Left ventricle myocardium inferior (tissue), 1 donor: ENCODE measurements around the gene CAV1. TPM values are rescaled to one million over a fixed set of nuclear protein-coding genes. Genes with fewer than 3 reads are reported as not detected.
A peak's percentile ranks its signal among the peaks of the same experiment; 100 is the strongest.

Experiments used
- DNase-seq: peaks from one replicate; pipeline ENCODE4 v3.0.0-alpha.2; 2020
- H3K27ac ChIP-seq: fragments of 200-600 bp; replicated peaks from 2 replicates; pipeline ENCODE4 v1.8.0; 2021
- H3K27me3 ChIP-seq: fragments of 200-600 bp; 2 replicates; pipeline ENCODE4 v1.8.0; 2021; ENCODE audit warnings: low read depth
- H3K36me3 ChIP-seq: fragments of 200-600 bp; 2 replicates; pipeline ENCODE4 v1.8.0; 2021
- H3K4me1 ChIP-seq: fragments of 200-600 bp; 2 replicates; pipeline ENCODE4 v1.8.0; 2021
- H3K4me3 ChIP-seq: fragments of 200-600 bp; 2 replicates; pipeline ENCODE4 v1.8.0; 2021; ENCODE audit warnings: mild to moderate bottlenecking, moderate library complexity
- H3K9me3 ChIP-seq: fragments of 200-600 bp; replicated peaks from 2 replicates; pipeline ENCODE4 v1.8.0; 2021
- intact Hi-C: fragments of 100-400 bp; cut with micrococcal nuclease; formaldehyde crosslinking; loops from one replicate; pipeline ENCODE4 v1.11.0; 2022
- total RNA-seq: library from RNA; stranded (reverse); fragmentation: NEBNext Ultra II Directional; extraction: Animal tissue kit (Norgen Biotek cat#: 25700); gene quantifications from one replicate; pipeline ENCODE4 v1.2.1, GENCODE V29; 2021
- TF ChIP-seq, protein P1 (sequence below): fragments of 200-600 bp; IDR thresholded peaks from 2 replicates; pipeline ENCODE4 v1.8.0; 2021; ENCODE audit warnings: antibody characterized with exemption, mild to moderate bottlenecking, borderline replicate concordance
- donor health status: DM: no; HTN: yes; CAD: no; lungs with severe emphysema.

CAV1 gene
- total RNA-seq, 1 donor from 2014 or later = 266 TPM

DNA sequence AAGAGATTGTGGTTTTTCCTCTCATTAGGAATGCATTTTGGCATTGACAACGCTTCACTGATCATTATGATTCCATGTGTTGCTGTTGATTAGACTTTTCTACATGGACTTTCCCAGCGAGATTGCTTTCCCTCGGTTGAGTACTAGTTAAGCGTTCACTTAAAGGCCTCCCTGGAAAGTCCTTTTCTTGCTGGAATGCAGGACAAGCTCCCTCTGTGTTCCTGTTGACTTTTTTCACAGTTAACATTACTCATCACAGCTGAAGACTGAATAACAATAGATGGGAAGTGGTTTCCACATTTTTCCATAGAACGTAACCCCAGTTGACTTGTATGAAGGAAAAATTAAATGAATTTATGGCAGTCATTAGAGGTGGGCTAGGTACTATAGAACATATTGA, 2.6 kb upstream of the CAV1 start:
- peak overlapping the region; percentile 98 for H3K27ac ChIP-seq
- H3K36me3 ChIP-seq = peaks cover 9% of the 10 kb centered on the region
- H3K27me3 ChIP-seq = no peaks in the 10 kb centered on the region
- DNase-seq = no peak
- intact Hi-C loops = loop anchor here (10.0 kb wide), 2 partner anchors 167 to 257 kb away; no protein-coding TSS in a partner anchor
- peaks cover 51% of the 10 kb centered on the region for H3K4me1 ChIP-seq
- no peaks in the 10 kb centered on the region for H3K9me3 ChIP-seq
- TF ChIP-seq, protein P1, sequence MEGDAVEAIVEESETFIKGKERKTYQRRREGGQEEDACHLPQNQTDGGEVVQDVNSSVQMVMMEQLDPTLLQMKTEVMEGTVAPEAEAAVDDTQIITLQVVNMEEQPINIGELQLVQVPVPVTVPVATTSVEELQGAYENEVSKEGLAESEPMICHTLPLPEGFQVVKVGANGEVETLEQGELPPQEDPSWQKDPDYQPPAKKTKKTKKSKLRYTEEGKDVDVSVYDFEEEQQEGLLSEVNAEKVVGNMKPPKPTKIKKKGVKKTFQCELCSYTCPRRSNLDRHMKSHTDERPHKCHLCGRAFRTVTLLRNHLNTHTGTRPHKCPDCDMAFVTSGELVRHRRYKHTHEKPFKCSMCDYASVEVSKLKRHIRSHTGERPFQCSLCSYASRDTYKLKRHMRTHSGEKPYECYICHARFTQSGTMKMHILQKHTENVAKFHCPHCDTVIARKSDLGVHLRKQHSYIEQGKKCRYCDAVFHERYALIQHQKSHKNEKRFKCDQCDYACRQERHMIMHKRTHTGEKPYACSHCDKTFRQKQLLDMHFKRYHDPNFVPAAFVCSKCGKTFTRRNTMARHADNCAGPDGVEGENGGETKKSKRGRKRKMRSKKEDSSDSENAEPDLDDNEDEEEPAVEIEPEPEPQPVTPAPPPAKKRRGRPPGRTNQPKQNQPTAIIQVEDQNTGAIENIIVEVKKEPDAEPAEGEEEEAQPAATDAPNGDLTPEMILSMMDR = no peak
- no peak overlapping the region for H3K4me3 ChIP-seq

DNA sequence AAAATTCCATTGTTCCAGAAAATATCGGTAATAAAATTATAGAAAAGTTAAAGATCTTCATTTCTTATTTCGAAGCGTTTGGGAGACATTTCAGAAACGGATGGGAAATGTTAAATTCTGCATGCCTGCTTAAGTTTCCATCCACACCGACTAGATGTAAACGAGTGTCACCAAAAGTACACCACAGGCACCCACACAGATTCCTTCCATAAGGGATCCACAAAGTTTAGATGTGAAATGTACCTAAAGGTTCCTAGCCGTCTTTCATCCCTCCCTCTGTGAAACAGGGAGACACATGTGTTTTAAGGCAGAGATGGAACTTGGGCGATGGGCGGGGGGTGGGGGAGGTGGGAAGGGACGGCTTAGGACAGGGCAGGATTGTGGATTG, 621 bp upstream of the CAV1 start:
- peak overlapping the region; percentile 98 for H3K27ac ChIP-seq

DNA sequence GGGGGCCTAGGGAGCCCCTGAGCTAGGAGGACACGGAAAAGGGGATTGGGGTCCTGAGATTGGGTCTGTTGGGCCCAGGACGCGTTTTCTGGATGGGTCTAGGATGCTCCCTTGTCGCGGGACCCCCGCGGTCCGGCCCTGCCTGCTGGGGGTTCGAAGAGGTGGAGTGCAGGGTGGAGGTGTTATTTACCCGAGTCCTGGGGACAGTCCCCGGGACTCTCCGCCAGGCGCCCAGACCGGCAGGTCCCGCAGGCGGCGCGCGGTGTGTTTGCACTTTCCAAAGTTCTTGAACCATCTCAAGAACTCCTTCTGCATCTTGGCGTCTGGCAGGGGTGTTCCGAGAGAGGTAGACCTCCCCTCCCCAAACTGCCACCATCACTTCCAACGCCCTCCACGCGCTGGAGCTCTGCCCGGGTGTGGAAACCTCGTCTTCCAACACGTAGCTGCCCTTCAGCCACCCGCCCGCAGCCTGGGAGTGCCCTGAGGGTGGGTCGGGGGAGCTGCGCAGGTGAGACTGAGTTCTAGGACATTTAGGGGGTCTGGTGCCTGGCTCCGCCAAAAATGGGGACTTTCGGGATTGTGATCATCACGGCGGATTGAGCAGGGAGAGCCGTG, 569 bp downstream of the CAV1 start:
- Histone ChIP-seq H3K4me1 (peaks cover 82% of the 10 kb centered on the region), H3K9me3 (no peaks in the 10 kb centered on the region), H3K4me3 (peak overlapping the region; percentile 83), H3K36me3 (peaks cover 34% of the 10 kb centered on the region), H3K27ac (peak overlapping the region; percentile 98), H3K27me3 (no peaks in the 10 kb centered on the region)
- TF ChIP-seq, protein P1 = no peak
- peak; percentile 63 for DNase-seq
- intact Hi-C loops = loop anchor here (10.0 kb wide), 2 partner anchors 171 to 261 kb away; no protein-coding TSS in a partner anchor

More for the DNA sequence above, 621 bp upstream of the CAV1 start:
- H3K27me3 ChIP-seq = no peaks in the 10 kb centered on the region
- no peak for DNase-seq
- H3K4me3 ChIP-seq = peak overlapping the region; percentile 83
- H3K9me3 ChIP-seq = no peaks in the 10 kb centered on the region
- peaks cover 22% of the 10 kb centered on the region for H3K36me3 ChIP-seq
- intact Hi-C loops = loop anchor here (10.0 kb wide), 2 partner anchors 169 to 259 kb away; no protein-coding TSS in a partner anchor
- TF ChIP-seq, protein P1 = no peak
- H3K4me1 ChIP-seq = peaks cover 70% of the 10 kb centered on the region

DNA sequence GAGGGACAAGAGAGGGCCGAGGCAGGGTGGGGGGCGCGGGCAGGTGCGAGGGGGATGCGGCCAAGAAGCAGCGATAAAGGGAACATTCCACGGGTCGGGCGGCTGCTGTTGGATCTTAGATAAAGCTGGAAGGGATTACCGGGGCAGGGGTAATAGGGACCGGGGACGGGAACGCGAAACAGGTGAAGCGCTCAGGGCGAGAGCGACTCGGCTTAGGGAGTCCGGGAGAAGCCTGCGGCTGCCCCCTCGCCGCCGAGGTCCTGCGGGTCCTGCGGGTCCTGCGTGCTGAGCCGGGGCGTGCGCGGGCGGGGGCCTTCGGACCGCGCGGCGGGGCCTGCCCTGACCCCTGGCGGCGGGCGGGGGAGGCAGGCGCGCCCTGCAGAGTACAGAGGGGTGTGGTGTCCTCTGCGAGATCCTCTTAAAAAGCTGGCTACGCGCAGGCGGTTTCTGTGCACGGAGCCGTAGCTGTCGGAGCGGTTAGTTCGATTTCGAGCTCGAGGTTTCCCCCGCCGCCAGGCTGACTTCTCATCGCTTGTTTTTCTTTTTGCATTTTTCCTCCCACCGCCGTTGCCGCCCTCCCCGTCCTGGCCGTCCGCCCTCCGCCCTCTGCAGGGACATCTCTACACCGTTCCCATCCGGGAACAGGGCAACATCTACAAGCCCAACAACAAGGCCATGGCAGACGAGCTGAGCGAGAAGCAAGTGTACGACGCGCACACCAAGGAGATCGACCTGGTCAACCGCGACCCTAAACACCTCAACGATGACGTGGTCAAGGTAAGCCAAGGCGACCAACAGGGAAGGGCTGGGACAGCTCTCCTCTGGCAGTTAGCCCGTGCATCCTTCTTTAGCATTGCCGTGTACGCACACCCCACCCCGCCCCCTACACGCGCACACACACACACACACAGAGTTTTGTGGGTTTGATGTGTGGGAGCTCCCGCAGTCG, 1.4 kb downstream of the CAV1 start:
- Histone ChIP-seq H3K27ac (peak overlapping the region; percentile 98), H3K27me3 (no peaks in the 10 kb centered on the region), H3K4me3 (peak overlapping the region; percentile 83), H3K36me3 (peaks cover 42% of the 10 kb centered on the region), H3K9me3 (no peaks in the 10 kb centered on the region), H3K4me1 (peaks cover 87% of the 10 kb centered on the region)
- TF ChIP-seq, protein P1 = peak; percentile 91
- intact Hi-C loops = loop anchor here (10.0 kb wide), 2 partner anchors 171 to 261 kb away; no protein-coding TSS in a partner anchor
- DNase-seq = peak; percentile 85

DNA sequence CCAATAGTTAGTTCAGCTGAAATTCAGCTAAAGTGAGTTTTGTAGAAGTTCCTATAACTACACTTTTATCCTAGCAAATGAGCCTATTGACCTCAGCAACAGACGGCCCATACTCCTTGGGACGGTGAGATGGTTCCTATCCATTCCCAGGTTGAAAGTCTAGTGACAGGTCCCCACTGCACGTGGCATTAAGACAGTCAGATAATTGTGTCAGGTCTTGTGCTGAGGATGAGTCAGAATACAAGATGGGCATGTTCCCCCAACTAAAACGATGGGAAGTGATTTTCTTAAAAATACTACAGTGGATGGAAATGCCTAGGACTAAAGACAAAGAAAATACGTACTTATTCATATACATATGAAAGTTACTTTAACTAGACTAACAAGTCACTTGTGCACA, 2.1 kb downstream of the CAV1 start:
- Histone ChIP-seq H3K36me3 (peaks cover 46% of the 10 kb centered on the region), H3K4me1 (peaks cover 93% of the 10 kb centered on the region), H3K27ac (peak overlapping the region; percentile 98), H3K4me3 (peak overlapping the region; percentile 83), H3K27me3 (no peaks in the 10 kb centered on the region), H3K9me3 (no peaks in the 10 kb centered on the region)
- DNase-seq = no peak
- intact Hi-C loops = loop anchor here (10.0 kb wide), 2 partner anchors 172 to 262 kb away; no protein-coding TSS in a partner anchor
- TF ChIP-seq, protein P1 = no peak
